A673 (cell line): ENCODE results near the gene DPF3. TPM values are rescaled to one million over a fixed set of nuclear protein-coding genes. Genes with fewer than 3 reads are reported as not detected.

ENCODE experiments used
- BruUV-seq: library from RNA; stranded (reverse); fragments of 400-500 nt; replicated peaks from 2 replicates; lab custom pipeline; 2021; lab: Mats Ljungman, UMichigan
- CTCF ChIA-PET: fragments of 300-600 bp; sonication (Branson Sonifier 250); formaldehyde crosslinking; loops from one replicate; lab custom pipeline; 2022; ENCODE audit warnings: antibody characterized with exemption; lab: Charles Lee
- POLR2A ChIA-PET: fragments of 300-600 bp; sonication (Branson Sonifier 250); formaldehyde crosslinking; loops from one replicate; lab custom pipeline; 2022; ENCODE audit warnings: antibody characterized with exemption; ENCODE audit not compliant: low non-redundant PET; lab: Charles Lee
- DNase-seq: peaks from one replicate; pipeline ENCODE4 v3.0.0-alpha.2; 2015; ENCODE audit warnings: low spot score
- H3K27ac ChIP-seq: fragments of 200-600 bp; sonication (generic); 2 replicates; pipeline ENCODE4 v1.5.1; 2016; ENCODE audit warnings: mixed run types, low read depth, mild to moderate bottlenecking, mixed read lengths, antibody characterized with exemption, low read length; ENCODE audit not compliant: poor library complexity, severe bottlenecking
- H3K27me3 ChIP-seq: fragments of 200-600 bp; sonication (generic); replicated peaks from 2 replicates; pipeline ENCODE4 v1.6.1; 2017; ENCODE audit warnings: mixed run types, low read depth, mild to moderate bottlenecking, mixed read lengths, antibody characterized with exemption, low read length; ENCODE audit not compliant: insufficient read depth, poor library complexity
- H3K36me3 ChIP-seq: fragments of 200-600 bp; sonication (generic); 2 replicates; pipeline ENCODE4 v1.6.1; 2016; ENCODE audit warnings: mixed run types, mild to moderate bottlenecking, mixed read lengths, antibody characterized with exemption, low read length; ENCODE audit not compliant: insufficient read depth, poor library complexity, severe bottlenecking
- H3K4me1 ChIP-seq: fragments of 200-600 bp; sonication (generic); 2 replicates; pipeline ENCODE4 v1.6.1; 2017; ENCODE audit warnings: mixed run types, mild to moderate bottlenecking, mixed read lengths, antibody characterized with exemption, low read length; ENCODE audit not compliant: insufficient read depth, poor library complexity, severe bottlenecking
- H3K4me3 ChIP-seq: fragments of 200-600 bp; sonication (generic); 2 replicates; pipeline ENCODE4 v1.5.1; 2016; ENCODE audit warnings: low read depth, mixed run types, mild to moderate bottlenecking, mixed read lengths, low read length; ENCODE audit not compliant: poor library complexity, severe bottlenecking
- H3K9me3 ChIP-seq: fragments of 200-600 bp; sonication (generic); 2 replicates; pipeline ENCODE4 v1.6.1; 2016; ENCODE audit warnings: mixed run types, low read depth, mild to moderate bottlenecking, mixed read lengths, antibody characterized with exemption, low read length; ENCODE audit not compliant: poor library complexity, severe bottlenecking
- CTCF ChIP-seq: fragments of 300-800, 200-600 bp; sonication (generic); conservative IDR thresholded peaks from 2 replicates; pipeline ENCODE4 v1.5.1; 2017; ENCODE audit warnings: low read depth, mild to moderate bottlenecking, antibody characterized with exemption, low read length, moderate library complexity, mixed read lengths
- EZH2 ChIP-seq: fragments of 200-600 bp; sonication (generic); IDR thresholded peaks from 2 replicates; pipeline ENCODE4 v1.6.1; 2017; ENCODE audit warnings: borderline replicate concordance, low read depth, mild to moderate bottlenecking, mixed read lengths, antibody characterized with exemption, low read length; ENCODE audit not compliant: poor library complexity, severe bottlenecking
- intact Hi-C: fragments of 100-400 bp; cut with micrococcal nuclease; formaldehyde crosslinking; loops from one replicate; pipeline ENCODE4 v1.10.0; 2022; ENCODE audit not compliant: unreplicated experiment
- total RNA-seq: library from RNA; stranded (reverse); gene quantifications from 2 replicates; pipeline ENCODE4 v1.2.3, GENCODE V29; 2021

Gene DPF3
- total RNA-seq, 1 experiment from 2014 or later, result 15.7 TPM

GRCh38 chr14:72612041-72612440 lies 281.9 kb downstream of the DPF3 start:
- POLR2A ChIA-PET, result interaction anchor here (0.6 kb wide), 1 partner anchor 70 kb away, joined by 4 read pairs; no protein-coding TSS in a partner anchor
- Histone ChIP-seq H3K36me3 (no peaks in the 10 kb centered on the region), H3K4me3 (no peak overlapping the region), H3K4me1 (no peaks in the 10 kb centered on the region), H3K9me3 (no peaks in the 10 kb centered on the region), H3K27ac (no peak overlapping the region), H3K27me3 (no peaks in the 10 kb centered on the region)
- BruUV-seq, result no TSS peak
- DNase-seq, result no peak
- CTCF ChIA-PET, result no interaction called here
- TF ChIP-seq CTCF (no peak), EZH2 (no peak)
- intact Hi-C loops, result no loop called here

DNA sequence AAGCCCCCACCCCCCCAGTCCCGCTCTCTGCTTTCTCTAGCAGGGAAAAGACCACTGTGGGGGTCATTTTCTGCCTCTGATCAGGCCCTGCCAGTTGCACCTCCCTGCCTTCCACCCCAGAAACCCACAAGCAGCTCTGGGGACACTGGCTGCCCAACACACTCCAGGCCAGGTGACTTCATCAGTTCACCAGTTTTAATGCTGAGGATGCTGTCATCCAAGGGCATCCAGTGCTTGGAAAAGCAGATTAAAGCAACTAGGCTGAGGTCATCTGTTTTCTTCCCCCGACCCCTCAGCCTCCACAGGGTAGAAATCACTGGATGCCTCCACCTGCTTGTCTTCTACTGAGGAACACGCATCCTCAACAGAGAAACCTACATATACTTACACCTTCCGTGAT lies 282.4 kb downstream of the DPF3 start:
- Histone ChIP-seq H3K27me3 (no peaks in the 10 kb centered on the region), H3K27ac (no peak overlapping the region), H3K4me3 (no peak overlapping the region), H3K4me1 (no peaks in the 10 kb centered on the region), H3K36me3 (no peaks in the 10 kb centered on the region), H3K9me3 (no peaks in the 10 kb centered on the region)
- TF ChIP-seq CTCF, result no peak
- no peak for TF ChIP-seq EZH2
- CTCF ChIA-PET, result no interaction called here
- POLR2A ChIA-PET, result no interaction called here
- DNase-seq, result no peak
- intact Hi-C loops, result no loop called here
- BruUV-seq, result no TSS peak

DNA sequence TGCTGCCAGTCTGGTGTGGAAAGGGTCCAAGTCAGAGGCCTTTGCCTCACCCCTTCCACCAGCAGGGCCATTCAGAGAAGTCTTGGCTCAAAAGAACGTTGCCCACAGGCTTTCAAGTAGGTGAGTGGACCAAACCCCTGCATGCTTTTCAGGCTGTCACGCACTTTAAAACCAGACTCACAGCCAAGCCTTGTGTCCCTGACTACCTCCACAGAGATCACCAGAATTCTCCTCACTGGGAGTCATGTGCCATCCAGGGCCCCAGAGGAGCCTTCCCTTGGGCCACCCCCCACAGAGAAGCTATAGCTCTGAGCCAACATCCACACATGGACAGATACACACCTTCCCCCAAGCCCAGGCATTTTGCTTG lies 283.1 kb downstream of the DPF3 start:
- Histone ChIP-seq H3K4me3 (no peak overlapping the region), H3K27me3 (no peaks in the 10 kb centered on the region), H3K27ac (no peak overlapping the region), H3K36me3 (no peaks in the 10 kb centered on the region), H3K4me1 (no peaks in the 10 kb centered on the region), H3K9me3 (no peaks in the 10 kb centered on the region)
- no TSS peak for BruUV-seq
- no peak for TF ChIP-seq EZH2
- no peak for TF ChIP-seq CTCF
- intact Hi-C loops, result no loop called here
- ChIA-PET CTCF (no interaction called here), POLR2A (no interaction called here)
- DNase-seq, result no peak
